ENCODE measurements around the gene FDX2. TPM values are rescaled to one million over a fixed set of nuclear protein-coding genes. Genes with fewer than 3 reads are reported as not detected.

The FDX2 gene
- total and polyA plus RNA-seq, 2 of the 4 experiments (the other 2 are of a cell fraction), result 39.8 to 72.0 TPM

DNA sequence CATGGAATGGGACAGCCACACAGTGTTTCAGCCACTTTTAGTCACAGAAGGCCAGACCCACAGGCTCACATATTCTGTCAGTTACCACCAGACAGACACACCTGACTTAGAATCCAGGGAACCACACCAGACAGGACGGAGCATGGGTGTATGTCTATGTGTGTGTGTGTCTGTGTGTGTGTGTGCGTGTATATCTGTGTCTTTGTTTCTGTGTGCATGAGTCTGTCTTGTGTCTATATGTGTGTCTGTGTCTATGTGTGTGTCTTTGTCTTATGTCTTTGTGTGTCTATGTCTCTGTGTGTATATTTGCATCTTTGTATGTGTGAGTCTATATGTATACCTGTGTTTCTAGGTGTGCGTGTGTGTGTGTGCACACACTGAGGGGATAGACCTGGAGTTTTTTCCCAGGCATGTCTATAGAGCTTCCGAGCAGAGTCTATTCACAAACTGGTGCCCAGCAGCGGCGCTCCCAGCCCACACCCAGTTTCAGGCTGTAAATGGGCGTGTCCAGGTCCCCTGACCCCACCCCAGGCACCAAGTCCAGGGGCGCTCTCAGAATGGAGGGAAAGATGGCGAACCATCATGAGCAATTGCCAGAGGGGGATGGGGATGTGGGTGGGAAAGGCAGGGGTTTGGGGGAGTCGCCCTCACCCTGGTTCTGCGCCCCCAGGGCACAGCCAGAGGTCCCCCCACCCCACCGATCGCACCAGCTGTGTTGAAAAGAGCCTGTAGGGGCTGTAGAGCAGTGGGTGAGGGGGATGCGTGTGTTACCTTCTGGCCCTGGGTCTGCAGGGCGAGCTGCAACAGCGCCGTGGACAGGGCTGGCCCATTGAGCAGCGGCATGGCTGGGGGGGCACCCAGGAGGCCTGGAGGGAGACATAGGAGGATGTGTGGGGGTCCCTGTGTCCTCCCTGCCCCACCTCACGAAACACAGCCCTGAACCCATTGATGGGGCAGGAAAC, 6.3 kb upstream of the FDX2 start:
- dilution Hi-C loops (cut with HindIII; ENCODE audit: low sequenced_read_pairs, unreplicated experiment) (no loop called here), intact Hi-C loops (cut with micrococcal nuclease) (no loop called here), in situ Hi-C loops (cut with MboI; ENCODE audit: low sequenced_read_pairs) (no loop called here)
- Histone ChIP-seq H2BK20ac (ENCODE audit: low read depth, low read length) (no peak overlapping the region), H3K14ac (replicated peaks; ENCODE audit: low read depth, low read length) (no peak overlapping the region), H2AFZ (replicated peaks; ENCODE audit: low read length, poor library complexity) (no peak overlapping the region), H3K36me3 (ENCODE audit: control insufficient read depth, insufficient read depth, low read length) (peaks cover 75% of the 10 kb centered on the region), H3K18ac (ENCODE audit: low read depth, low read length) (no peak overlapping the region), H3K4ac (ENCODE audit: low read depth, low read length) (no peak overlapping the region), H2AK5ac (ENCODE audit: low read depth, low read length) (no peak overlapping the region), H4K8ac (ENCODE audit: low read depth in 2 of 2, low read length in 2 of 2) (no peak overlapping the region), H2BK5ac (ENCODE audit: low read depth, low read length, poor library complexity, severe bottlenecking) (no peak overlapping the region), H3K27me3 (ENCODE audit: control insufficient read depth, insufficient read depth, low read length) (no peaks in the 10 kb centered on the region), H3K9me3 (ENCODE audit: control insufficient read depth, insufficient read depth, low read length) (no peaks in the 10 kb centered on the region), H3K23ac (ENCODE audit: low read depth, low read length) (no peak overlapping the region), H2AK9ac (replicated peaks; ENCODE audit: low read depth, low read length, poor library complexity) (no peak overlapping the region), H4K20me1 (ENCODE audit: insufficient read depth, low read length) (peaks cover 9% of the 10 kb centered on the region; the same call in 1 of the 2 replicates), H4K5ac (ENCODE audit: low read depth, low read length) (no peak overlapping the region), H3K9me1 (ENCODE audit: insufficient read depth, low read length) (no peaks in the 10 kb centered on the region), H2BK120ac (ENCODE audit: low read depth, low read length) (no peak overlapping the region), H3K79me1 (ENCODE audit: low read depth in 1 of 2, low read length in 2 of 2) (peaks cover 9 to 14% of the 10 kb centered on the region in 2 experiments; a peak in 3 of 4 replicates), H2BK15ac (ENCODE audit: low read depth, low read length) (no peak overlapping the region), H3K56ac (ENCODE audit: extremely low read depth, insufficient read depth, low read length) (no peak overlapping the region), H3K9ac (ENCODE audit: low read depth, low read length) (no peak overlapping the region), H3K4me3 (ENCODE audit: insufficient read depth, low read depth, low read length) (no peak overlapping the region), H3K27ac (ENCODE audit: insufficient read depth, low read length) (no peak overlapping the region), H4K91ac (ENCODE audit: insufficient read depth, low read depth, low read length) (no peak overlapping the region), H3K4me1 (ENCODE audit: control insufficient read depth, insufficient read depth, low read length) (no peaks in the 10 kb centered on the region), H3K4me2 (ENCODE audit: low read depth, low read length) (no peak overlapping the region)
- BruUV-seq (replicated peaks), result no TSS peak
- ChIA-PET CTCF (no interaction called here), POLR2A (ENCODE audit: unreplicated experiment) (no interaction called here)
- WGBS, 2 experiments (ENCODE audit: extremely low coverage in 2 of 2, insufficient read length in 1 of 2), result 90% methylated on average over 2 of the region's 19 CpGs; no CpG with 5 or more reads in 1 of the 2 experiments
- no peak for ATAC-seq (ENCODE audit: low read depth)
- no peak for DNase-seq
- TF ChIP-seq CHD1 (IDR thresholded peaks at IDR 0.05; ENCODE audit: low read depth, low read length) (no peak), SMC3 (IDR thresholded peaks at IDR 0.05; ENCODE audit: low read depth, low read length) (no peak), RFX5 (IDR thresholded peaks at IDR 0.05; ENCODE audit: low read depth, low read length) (no peak), RCOR1 (IDR thresholded peaks at IDR 0.05; ENCODE audit: insufficient replicate concordance, low read length) (no peak), CEBPB (IDR thresholded peaks at IDR 0.05; ENCODE audit: low read depth, low read length) (no peak), MAZ (IDR thresholded peaks at IDR 0.05; ENCODE audit: borderline replicate concordance, low read depth, low read length) (no peak), MXI1 (IDR thresholded peaks at IDR 0.05; ENCODE audit: borderline replicate concordance, low read depth, low read length) (no peak), BHLHE40 (IDR thresholded peaks at IDR 0.05; ENCODE audit: low read depth, low read length) (no peak), POLR2A (IDR thresholded peaks at IDR 0.05; ENCODE audit: low read depth, low read length) (no peak), NFE2L2 (IDR thresholded peaks at IDR 0.05; ENCODE audit: low read depth, low read length) (no peak), FOS (IDR thresholded peaks at IDR 0.05; ENCODE audit: low read depth, low read length) (no peak)
- TF ChIP-seq, protein P1, sequence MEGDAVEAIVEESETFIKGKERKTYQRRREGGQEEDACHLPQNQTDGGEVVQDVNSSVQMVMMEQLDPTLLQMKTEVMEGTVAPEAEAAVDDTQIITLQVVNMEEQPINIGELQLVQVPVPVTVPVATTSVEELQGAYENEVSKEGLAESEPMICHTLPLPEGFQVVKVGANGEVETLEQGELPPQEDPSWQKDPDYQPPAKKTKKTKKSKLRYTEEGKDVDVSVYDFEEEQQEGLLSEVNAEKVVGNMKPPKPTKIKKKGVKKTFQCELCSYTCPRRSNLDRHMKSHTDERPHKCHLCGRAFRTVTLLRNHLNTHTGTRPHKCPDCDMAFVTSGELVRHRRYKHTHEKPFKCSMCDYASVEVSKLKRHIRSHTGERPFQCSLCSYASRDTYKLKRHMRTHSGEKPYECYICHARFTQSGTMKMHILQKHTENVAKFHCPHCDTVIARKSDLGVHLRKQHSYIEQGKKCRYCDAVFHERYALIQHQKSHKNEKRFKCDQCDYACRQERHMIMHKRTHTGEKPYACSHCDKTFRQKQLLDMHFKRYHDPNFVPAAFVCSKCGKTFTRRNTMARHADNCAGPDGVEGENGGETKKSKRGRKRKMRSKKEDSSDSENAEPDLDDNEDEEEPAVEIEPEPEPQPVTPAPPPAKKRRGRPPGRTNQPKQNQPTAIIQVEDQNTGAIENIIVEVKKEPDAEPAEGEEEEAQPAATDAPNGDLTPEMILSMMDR (conservative IDR thresholded peaks at IDR 0.05; ENCODE audit: low read depth, low read length), result no peak
- TF ChIP-seq, protein P2, sequence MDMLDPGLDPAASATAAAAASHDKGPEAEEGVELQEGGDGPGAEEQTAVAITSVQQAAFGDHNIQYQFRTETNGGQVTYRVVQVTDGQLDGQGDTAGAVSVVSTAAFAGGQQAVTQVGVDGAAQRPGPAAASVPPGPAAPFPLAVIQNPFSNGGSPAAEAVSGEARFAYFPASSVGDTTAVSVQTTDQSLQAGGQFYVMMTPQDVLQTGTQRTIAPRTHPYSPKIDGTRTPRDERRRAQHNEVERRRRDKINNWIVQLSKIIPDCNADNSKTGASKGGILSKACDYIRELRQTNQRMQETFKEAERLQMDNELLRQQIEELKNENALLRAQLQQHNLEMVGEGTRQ (IDR thresholded peaks at IDR 0.05; ENCODE audit: low read depth, low read length), result no peak
- TF ChIP-seq, protein P3, sequence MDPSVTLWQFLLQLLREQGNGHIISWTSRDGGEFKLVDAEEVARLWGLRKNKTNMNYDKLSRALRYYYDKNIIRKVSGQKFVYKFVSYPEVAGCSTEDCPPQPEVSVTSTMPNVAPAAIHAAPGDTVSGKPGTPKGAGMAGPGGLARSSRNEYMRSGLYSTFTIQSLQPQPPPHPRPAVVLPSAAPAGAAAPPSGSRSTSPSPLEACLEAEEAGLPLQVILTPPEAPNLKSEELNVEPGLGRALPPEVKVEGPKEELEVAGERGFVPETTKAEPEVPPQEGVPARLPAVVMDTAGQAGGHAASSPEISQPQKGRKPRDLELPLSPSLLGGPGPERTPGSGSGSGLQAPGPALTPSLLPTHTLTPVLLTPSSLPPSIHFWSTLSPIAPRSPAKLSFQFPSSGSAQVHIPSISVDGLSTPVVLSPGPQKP (IDR thresholded peaks at IDR 0.05; ENCODE audit: borderline replicate concordance, low read depth, low read length), result no peak
